Esophagus mucosa (tissue), 1 donor: ENCODE results near the gene MAP3K13. TPM values are rescaled to one million over a fixed set of nuclear protein-coding genes. Genes with fewer than 3 reads are reported as not detected.
A peak's percentile ranks its signal among the peaks of the same experiment; 100 is the strongest.
"Not testable (repeated sequence)": the region's sequence is repeated elsewhere in the genome, so short reads cannot be mapped to it uniquely, and the experiment has no call there.

ENCODE experiments used
- ATAC-seq: fragments of 200-7000 bp; cut with Tn5 transposase; one replicate; pipeline ENCODE4 v1.9.1; 2020
- total RNA-seq: library from RNA; stranded (reverse); gene quantifications from one replicate; pipeline ENCODE4 v1.2.4, GENCODE V29; 2023
- donor health status: DM: yes; HTN: yes; CAD: no.

The MAP3K13 gene
- total RNA-seq, 1 donor from 2014 or later: 22.0 TPM

DNA sequence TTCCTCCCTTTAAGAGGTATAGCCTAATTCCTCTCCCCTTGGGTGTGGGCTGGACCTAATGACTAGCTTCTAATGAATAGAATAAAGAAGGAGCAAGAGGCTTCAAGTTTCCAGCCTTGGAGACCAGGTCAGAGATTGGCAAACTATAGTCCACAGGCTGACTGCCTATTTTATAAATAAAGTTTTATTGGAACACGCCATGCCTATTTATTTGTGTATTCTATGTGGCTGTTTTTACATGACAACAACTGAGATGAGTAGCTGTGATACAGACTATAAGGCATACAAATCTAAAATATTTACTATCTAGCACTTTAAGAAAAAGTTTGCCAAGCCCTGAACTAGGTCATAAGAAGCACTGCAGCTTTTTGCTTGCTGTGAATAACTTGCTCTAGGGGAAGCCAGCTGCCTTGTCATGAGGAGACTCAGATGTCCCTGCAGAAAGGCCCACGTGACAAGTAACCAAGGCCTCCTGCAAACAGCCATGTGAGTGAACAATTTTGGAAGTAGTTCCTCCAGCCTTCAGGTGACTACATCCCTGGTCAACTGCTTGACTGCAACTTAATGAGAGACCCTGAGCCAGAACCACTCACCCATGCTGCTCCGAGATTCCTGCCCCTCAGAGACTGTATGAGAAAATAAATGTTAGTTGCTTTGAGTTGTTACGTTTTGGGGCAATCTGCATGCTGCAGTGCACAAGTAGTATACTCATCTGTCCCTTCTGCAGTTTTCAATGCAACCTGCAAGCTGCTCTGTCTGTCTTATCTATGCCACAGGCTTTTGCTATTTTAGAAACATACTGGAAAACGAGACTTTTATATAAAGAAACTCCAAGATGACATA, 21.1 kb upstream of the MAP3K13 start:
- peak; percentile 65 for ATAC-seq

DNA sequence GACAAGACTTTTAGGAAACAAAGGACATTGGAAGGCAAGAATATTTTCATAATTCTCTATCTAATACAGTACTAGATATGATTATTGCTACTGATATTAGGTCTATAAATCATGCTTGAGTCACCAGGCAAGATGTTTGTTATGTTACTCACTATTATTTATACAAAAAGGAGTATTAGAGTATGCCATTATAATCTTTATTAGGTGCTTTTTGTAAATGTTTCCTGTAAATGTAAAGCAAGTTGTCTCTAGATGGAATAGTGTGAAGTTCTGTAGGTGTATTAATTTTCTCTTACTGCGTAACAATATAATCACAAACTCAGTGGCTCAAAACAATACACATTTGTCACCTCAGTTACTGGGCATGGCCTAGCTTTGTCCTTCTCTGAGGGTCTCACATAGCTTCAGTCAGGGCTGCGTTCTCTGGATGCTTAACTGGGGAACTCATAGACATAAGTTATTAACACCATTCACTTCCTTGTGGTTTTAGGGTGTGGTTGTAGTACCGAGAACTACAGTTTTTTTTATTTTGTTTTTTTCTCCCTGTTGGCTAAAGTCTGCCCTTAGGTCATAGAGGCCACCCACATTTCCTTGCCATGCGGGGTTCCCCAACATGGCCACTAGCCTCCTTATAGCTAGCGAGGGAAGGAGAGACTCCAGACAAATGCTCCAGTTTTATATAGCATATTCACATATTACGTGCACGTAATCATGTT, 20.3 kb upstream of the MAP3K13 start:
- ATAC-seq: peak; percentile 74

GRCh38 chr3:185347399-185347798, 15.5 kb upstream of the MAP3K13 start:
- ATAC-seq: no peak

DNA sequence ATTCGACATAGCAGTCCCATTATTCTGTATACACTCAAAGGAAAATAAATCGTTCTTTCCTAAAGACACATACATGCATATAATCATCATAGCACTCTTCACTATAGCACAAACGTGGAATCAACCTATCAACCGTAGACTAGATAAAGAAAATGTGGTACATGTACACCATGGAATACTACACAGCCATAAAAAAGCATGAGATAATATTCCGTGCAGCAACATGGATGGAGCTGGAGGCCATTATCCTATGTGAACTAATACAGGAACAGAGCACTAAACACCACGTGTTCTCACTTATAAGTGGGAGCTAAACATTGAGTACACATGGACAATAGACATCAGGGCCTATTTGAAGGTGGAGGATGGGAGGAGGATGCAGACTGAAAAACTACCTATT, 12.1 kb upstream of the MAP3K13 start:
- no peak for ATAC-seq

- no peak for ATAC-seq
These were observed 11.5 kb upstream of the MAP3K13 start for GRCh38 chr3:185351396-185351795.

DNA sequence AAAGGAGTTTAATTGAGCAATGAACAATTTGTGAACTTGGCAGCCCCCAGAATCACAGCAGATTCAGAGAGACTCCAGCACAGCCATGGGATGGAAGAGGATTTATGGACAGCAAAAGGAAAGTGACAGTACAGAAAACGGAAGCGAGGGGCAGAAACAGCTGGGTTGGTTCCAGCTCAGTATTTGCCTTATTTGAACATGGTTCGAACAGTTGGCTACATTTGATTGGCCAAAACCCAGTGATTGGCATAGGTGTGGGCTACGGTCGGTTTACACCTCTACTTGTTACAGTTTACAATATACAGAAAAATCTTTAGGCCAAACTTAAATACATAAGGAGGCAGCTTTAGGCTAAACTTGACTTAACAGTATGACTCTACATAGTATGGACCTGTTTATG, 9.7 kb upstream of the MAP3K13 start:
- no peak for ATAC-seq

GRCh38 chr3:185353823-185354614, 8.9 kb upstream of the MAP3K13 start:
- peak; percentile 90 for ATAC-seq

DNA sequence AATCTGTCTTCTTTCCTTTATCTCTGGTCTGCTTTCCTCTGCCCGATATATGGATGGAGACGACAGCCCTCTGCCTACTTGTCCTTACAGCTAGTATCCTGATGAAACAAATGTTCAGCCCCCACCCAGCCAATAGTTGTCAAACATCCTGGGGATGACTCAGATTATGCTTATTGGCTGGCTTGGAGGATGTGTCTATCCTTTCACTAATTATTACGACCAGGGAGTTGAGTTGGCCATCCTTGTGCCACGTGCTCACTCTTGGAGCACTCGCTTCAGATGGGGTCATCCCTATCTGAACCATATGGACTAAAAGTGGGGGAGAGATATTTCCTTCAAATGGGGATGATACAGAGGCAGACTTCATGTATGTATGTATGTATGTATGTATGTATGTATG, 6.4 kb upstream of the MAP3K13 start:
- no peak for ATAC-seq

GRCh38 chr3:185361920-185362319, 1.0 kb upstream of the MAP3K13 start:
- no peak for ATAC-seq

- peak; percentile 36 for ATAC-seq
These were observed 797 bp downstream of the MAP3K13 start for GRCh38 chr3:185363662-185364203.

GRCh38 chr3:185365291-185366073, 2.5 kb downstream of the MAP3K13 start:
- ATAC-seq: peak; percentile 64

- no peak for ATAC-seq
These were observed 3.1 kb downstream of the MAP3K13 start for GRCh38 chr3:185366074-185366335.

- ATAC-seq: no peak
These were observed 4.0 kb downstream of the MAP3K13 start for GRCh38 chr3:185366913-185367312.

DNA sequence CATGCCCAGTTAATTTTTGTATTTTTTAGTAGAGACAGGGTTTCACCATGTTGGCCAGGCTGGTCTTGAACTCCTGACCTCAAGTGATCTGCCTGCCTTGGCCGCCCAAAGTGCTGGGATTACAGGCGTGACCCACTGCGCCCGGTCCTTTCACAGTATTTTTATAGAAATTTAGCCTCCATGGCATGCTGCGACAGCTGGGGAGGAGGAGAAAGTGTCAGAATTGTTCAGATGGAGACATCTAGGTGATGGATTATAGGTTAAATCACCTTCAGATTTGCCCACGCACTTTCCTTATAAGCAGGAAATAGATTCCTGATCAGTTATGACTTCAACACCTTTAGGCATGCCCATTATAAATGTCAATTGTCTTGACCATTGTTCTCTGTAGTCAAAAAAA, 7.4 kb downstream of the MAP3K13 start:
- ATAC-seq: not testable (repeated sequence)

DNA sequence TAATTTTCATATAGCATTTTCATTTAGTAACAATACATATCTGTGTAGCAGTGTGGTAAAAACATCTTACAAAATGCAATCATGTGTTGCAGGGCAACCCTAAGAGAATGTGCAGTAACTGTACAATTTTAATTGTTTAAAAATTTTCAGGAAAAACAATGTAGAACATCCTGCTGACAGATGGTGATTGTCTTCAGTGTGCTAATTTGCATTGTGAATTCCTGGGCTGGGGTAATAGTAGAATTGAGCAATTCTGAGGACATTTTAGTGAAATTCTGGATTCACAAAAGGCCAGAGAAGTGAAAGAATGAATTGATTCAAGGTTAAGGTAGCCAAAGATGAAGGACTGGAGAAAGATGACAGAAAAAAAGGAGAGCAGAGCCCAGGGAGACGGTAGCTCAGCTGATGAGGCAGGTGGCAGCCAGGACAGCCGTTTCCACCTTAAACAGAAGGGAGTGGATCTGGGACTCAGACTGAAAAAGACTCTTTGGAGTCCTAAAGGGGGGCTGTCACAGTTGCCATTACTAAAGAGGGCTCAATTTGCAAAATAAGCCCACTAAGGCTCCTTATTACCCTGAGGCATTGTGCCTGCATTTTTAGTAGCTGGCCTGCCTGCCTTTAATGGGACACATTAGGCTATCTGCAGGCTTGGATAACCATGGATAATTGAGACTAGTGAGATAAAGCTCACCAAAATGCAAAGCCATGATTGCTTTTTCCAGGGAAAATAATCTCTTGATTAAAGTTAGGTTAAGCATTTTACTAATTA, 8.6 kb downstream of the MAP3K13 start:
- no peak for ATAC-seq

GRCh38 chr3:185381320-185382058, 18.6 kb downstream of the MAP3K13 start:
- ATAC-seq: no peak

DNA sequence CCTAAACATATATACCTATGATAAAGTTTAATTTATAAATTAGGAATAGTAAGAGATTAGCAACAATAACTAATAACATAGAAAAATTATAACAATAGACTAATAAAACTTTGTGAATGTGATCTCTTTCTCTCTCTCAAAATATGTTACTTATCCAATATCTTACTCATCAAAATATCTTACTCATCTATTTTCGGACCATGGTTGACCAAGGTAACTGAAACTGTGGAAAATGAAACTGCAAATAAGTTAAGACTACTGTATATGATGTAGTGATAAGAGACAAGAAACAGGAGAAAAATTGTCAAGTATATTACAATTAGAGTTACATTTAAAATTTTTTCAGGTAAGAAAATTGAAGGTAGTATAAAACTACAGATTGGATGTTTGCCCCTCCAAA, 19.2 kb downstream of the MAP3K13 start:
- no peak for ATAC-seq

- not testable (repeated sequence) for ATAC-seq
These were observed 23.6 kb downstream of the MAP3K13 start for GRCh38 chr3:185386515-185386914.

DNA sequence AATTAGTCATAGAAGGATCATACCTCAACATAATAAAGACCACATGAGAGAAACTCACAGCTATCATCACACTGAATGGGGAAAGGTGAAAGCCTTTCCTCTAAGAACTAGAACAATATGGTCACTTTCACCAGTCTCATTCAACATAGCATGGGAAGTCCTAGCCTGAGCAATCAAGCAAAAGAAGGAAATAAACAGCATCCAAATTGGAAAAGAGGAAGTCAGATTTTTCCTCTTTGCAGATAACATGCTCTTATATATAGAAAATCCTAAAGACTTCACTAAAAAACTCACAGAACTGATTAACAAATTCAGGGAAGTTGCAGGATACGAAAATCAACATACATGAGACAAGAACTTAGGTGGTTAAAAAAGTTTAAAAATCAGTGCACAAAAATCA, 24.7 kb downstream of the MAP3K13 start:
- ATAC-seq: no peak

- no peak for ATAC-seq
These were observed 30.1 kb downstream of the MAP3K13 start for GRCh38 chr3:185393055-185393454.

DNA sequence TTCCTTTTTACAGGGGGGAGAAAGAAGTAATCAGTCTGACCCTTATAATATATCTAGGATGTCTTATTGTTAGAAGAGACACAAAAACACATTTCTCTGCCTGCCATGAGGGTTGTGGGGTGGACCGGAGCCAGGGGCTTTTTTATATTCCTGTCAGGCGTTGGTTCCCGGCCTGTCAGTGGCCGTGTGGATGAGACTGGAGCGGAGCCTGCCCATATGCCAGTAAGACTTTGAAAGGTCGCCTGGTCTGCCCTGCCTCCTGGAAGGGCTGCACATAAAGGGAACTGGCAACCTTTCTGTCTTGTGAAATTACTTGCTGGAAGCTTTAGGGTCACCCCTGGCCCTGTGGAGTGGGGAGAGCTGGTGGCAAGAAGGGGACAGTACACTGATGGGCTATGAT, 34.7 kb downstream of the MAP3K13 start:
- ATAC-seq: no peak
